NCI-H2227 (cell line): ENCODE results near the gene CFAP45.

Experiments
- DNase-seq: peaks from one replicate; lab custom pipeline; 2025; ENCODE audit not compliant: unreplicated experiment; lab: John Stamatoyannopoulos, UW

CFAP45 gene

GRCh38 chr1:159881622-159882526 lies 18.1 kb downstream of the CFAP45 start:
- peak; percentile 94 for DNase-seq

DNA sequence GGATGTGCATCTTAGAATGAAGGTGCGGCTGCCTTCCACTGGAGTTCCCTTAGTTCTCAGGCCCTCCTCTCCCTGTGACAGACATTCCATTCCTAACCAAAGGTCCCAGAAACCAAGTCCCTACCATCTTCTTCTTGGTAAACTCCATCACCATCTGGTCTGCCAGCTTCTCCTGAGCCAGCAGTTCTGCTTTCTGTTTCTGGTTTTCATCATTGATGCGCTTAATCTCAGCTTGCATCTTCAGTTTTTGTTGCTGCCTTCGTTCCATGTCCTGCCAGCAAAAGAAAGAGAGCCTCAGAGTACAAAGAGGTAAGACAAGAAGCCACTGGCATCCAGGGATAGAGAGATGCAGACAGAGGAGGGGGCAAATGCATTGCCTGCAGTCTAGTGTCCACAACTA lies 19.5 kb downstream of the CFAP45 start:
- no peak for DNase-seq

GRCh38 chr1:159879977-159880376 lies 20.0 kb downstream of the CFAP45 start:
- DNase-seq: no peak

- no peak for DNase-seq
Observed at GRCh38 chr1:159879136-159879535, 20.8 kb downstream of the CFAP45 start.

DNA sequence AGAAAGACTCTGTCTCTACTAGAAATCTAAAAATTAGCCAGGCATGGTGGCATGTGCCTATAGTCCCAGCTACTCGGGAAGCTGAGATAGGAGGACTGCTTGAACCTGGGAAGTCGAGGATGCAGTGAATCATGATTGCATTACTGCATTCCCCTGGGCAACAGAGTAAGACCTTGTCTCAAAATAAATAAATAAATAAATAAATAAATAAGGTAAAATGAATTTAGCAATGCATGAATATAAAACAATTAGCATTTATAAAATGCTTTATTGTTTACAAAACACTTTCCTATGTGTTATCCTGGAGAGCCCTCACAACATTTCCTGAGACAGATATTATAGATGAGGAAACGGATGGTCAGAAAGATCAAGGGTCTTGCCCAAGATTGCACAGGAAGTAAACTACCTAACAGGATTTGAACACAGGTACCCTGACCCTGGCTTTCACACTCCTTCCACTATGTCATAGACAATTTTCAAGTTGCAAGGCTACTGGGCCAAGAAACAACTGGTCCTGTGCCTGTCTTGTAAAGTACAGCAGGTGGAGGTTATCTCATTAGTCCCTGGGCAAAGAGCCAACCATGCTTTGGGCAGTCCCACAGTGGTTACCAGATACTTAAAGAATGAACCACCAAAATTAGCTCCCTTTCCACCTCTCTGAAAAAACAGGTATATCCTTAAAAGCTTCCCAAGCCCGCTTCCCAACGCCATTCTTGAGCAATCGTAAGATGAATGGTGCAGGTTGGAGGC lies 22.1 kb downstream of the CFAP45 start:
- DNase-seq: no peak

GRCh38 chr1:159873530-159874143 lies 26.3 kb downstream of the CFAP45 start:
- DNase-seq: no peak

DNA sequence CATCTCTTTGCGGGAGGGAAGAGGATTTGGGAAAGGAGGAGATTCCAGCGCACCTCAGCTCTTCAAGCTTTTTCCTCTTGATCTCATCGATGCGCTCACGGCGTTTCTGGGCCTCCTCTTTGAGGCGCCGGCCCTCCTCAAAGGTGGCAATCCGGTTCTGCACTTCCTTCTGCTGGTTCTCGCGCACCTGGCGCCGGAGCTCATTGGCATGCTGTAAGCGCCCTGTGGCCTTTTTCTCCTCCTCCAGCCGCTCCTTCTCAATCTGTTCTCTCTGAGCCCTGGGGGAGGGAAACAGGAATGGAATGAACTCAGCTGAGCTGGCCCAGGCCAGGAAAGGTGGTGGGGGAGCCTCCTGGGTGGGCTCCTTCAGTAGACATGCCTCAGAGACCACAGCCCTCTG lies 27.1 kb downstream of the CFAP45 start:
- DNase-seq: no peak

- no peak for DNase-seq
Observed at GRCh38 chr1:159870704-159871103, 29.3 kb downstream of the CFAP45 start.

DNA sequence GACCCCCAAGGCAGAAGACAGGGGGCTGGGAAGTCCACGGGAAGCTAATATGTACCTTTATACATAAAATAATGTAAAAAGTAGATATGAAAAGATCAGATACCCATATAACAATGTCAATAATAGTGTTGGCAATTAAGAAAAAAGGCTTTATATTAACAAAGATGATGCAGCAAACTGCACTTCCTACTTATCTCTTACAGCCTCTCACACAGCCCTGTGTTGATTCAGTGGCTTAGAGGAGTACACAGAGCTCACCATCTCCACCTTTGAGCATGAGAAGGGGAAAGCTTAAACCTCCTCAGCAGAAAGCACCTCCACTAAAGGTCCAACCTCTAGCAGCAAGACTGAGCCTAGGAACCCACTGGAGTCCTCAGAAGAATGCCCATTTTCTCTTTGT lies 30.4 kb downstream of the CFAP45 start:
- no peak for DNase-seq

DNA sequence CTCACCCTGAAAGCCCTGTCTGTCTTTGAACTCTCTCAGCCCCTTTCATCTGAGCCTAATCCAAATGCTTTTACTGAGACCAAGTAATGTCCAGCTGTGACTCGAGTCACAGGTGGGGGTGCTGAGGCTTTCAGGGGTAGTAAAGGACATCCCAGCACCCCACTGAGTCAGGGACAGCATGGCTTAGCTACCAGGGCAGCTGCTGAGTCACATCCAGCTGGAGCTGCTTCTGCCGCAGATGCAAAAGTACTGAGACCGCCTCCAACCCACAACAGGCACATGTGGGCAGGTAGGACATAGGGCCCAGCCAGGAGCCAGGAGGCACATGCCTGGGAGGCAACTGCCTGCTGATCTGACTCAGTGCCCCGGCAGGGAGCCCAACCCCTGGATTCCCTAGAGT lies 30.8 kb downstream of the CFAP45 start:
- no peak for DNase-seq

DNA sequence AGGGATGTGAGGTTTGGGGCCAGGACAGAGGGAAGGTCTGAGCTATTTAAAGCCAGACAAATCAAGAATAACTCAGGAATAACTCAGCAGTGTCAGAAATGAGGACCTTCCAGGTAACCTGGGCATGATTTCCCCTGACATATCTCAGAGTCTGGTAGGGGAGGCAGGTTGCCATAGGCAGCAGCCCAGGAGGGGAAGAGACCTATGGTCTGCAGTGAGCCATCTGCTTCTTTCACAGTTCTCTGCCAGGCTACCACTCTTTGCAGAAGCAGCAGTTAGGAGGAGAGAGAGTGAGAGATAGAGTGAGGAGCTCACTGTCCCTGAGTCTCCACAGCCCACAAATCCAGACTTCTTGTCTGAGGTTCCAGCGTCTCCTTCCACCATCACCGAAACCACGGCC lies 31.2 kb downstream of the CFAP45 start:
- no peak for DNase-seq

DNA sequence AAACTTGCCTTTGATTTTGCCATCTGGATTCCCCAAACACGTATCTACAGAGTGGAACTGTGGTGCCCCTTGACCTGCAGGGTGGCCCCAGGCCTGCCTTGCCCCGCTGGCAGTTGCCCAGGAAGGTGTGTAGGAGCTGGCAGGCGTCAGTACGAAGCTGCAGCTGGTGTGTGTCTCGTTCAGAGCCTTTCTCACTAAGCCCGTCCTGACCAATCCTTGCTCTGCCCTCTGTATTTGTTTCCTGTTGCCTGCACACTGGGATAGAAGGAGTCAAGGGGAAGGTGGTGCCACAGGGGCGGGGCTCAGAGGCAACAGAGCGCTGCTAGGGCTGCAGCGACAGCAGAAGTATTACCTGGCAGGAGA lies 32.3 kb downstream of the CFAP45 start:
- peak; percentile 48 for DNase-seq

- DNase-seq: no peak
Observed at GRCh38 chr1:159866905-159867663, 32.9 kb downstream of the CFAP45 start.

DNA sequence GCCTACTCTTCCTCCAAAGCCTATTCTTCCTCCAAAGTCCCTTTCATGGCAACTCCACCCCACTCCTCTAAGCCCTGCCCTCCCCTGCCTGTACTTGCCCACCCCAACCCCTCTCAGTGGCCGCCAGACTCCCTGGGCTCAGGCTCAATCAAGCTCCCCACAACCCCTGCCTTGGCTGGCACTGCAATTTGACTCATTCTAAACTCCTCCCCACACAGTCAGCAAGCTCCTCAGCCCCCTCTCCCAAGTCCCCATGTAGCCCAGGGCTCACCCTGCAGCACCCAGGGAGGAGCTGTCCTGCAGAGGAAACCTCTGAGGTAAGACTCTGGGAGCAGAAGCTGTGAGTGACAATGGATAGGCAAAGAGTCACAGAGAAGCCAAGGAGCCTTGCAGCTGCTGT lies 33.9 kb downstream of the CFAP45 start:
- DNase-seq: no peak

DNA sequence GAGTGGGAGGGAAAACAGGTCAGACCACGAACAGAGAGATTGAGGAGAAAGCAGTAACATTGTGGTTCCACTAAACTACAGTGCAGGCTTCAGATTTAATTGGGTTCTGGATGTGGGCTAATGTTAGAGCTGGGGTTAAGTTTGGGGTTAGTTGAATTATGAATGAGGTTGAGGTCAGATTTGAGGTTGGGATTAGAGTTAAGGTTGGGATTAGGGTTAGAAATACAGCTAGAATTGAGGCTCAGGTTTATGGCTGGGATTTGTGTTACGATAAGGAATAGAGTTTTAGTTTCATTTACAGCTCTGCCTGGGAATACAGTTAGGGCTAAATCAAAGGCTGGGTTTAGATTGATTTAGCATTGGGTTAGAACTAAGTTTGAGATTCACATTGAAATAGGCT lies 35.7 kb downstream of the CFAP45 start:
- DNase-seq: no peak

DNA sequence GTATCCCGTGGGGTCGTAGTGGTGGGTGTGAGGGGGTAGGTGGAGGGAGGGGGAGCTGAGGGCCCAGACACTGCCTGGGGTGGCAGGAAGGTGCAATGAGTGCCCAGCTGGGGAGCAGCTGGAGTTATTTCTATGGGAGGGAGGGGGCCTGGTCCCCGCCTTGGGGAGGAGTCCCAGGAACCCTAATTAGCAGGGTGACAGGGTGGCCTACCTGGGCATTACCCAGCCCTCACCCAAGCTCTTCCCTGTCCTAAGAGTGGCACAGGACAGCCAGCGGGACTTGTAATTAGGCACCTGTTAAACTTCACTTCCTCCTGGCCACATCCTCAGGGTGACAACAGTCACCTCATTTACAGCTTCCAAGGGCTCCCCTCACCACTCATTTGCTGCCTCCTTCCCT lies 37.4 kb downstream of the CFAP45 start, which contains the start of gene VSIG8:
VSIG8 (minus strand) TSS at position 101 of the 400 bp plus-strand sequence. CDS start 136 bp downstream, outside the sequence.
- no peak for DNase-seq

- DNase-seq: no peak
Observed at GRCh38 chr1:159862031-159862430, 37.9 kb downstream of the CFAP45 start.

DNA sequence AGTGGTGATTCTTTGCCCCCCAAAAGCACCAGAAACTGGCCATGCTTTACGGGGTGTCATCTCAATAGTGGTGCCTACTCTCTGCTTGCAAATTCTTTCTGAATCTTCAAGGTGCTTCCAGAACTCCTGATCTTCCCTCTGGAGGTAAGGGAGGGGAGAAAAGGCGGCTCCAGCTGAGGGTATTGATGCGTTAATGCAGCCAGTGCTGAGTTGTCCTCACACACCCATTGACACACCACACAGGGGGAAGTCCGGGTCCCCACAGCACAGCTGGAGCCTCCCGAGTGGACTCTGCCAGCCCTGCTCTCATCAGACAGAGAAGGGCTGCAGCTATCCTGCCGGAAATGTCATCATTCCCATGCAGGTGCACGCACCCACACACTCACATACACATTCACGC lies 38.7 kb downstream of the CFAP45 start:
- no peak for DNase-seq

- no peak for DNase-seq
Observed at GRCh38 chr1:159860456-159860855, 39.5 kb downstream of the CFAP45 start.

DNA sequence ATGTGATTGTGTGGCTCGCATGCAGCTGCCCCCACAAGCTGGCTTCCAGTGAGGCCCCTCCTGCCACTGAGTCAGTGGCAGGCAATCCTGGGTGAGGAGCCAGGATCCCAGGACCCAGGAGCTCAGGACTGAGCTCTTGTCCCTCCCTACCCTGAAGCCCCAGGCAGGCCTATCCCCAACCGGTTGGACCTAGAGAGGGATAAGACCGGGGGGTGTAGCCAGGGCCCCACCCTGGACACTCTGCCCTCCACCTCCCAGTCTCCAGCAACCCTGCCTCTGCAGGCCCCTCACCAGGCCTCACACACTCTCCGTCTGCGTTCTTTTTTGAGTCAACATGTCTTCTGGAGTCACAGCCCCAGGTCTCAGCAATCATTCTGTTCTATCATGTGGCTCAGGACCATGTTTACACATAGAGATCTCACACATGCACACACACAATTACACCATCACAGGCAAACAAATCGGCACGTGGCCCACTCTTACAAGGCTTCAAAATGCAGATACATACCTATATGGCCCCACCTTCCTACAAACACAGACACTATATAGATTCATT lies 40.1 kb downstream of the CFAP45 start:
- no peak for DNase-seq

DNA sequence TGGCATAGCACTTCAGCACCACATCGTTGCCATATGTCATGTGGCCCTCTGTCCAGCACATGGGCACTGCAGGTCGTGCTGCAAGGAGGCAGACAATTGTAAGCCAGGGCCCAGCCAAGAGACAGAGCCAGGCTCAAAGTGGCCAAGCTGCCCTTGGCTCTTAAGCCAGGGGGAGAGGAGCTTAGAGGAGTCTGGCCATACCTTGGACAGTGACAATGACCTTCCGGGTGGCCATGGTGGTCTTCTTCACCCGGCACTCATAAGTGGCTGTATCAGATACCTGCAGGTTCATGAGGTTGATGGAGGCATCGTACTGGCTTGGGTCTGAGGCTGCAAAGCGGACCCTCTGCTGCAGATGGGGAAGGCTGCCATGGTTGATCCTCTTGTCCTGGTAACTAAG lies 42.1 kb downstream of the CFAP45 start:
- no peak for DNase-seq
